HepG2 (cell line): ENCODE measurements around the gene RBP5. TPM values are rescaled to one million over a fixed set of nuclear protein-coding genes. Genes with fewer than 3 reads are reported as not detected.
A peak's percentile ranks its signal among the peaks of the same experiment; 100 is the strongest.

Experiments used
- ARID5B ChIP-seq: IDR thresholded peaks from 2 replicates; pipeline ENCODE4 v1.4.0; 2020; ENCODE audit warnings: mild to moderate bottlenecking, missing genetic modification reagents
- EEA1 ChIP-seq: sonication (generic); formaldehyde crosslinking; IDR thresholded peaks from 2 replicates; pipeline ENCODE4 v1.5.1; 2020; ENCODE audit warnings: mild to moderate bottlenecking, missing genetic modification reagents, borderline replicate concordance
- GATA4 ChIP-seq: sonication (generic); IDR thresholded peaks from 2 replicates; pipeline ENCODE4 v1.6.1; 2016; ENCODE audit warnings: antibody characterized with exemption, low read depth, borderline replicate concordance
- MXD4 ChIP-seq: IDR thresholded peaks from 2 replicates; pipeline ENCODE4 v1.6.1; 2016; ENCODE audit warnings: mild to moderate bottlenecking, missing biosample characterization, missing genetic modification reagents
- POLR2A ChIP-seq, 2 experiments: IDR thresholded peaks; 2 replicates each; pipeline ENCODE4 v1.6.1; 2011; ENCODE audit warnings: low read depth in 2 of 2, low read length in 2 of 2, mild to moderate bottlenecking in 1 of 2, moderate library complexity in 1 of 2; ENCODE audit not compliant: insufficient read depth in 1 of 2
- REPIN1 ChIP-seq: sonication (generic); formaldehyde crosslinking; IDR thresholded peaks from 2 replicates; pipeline ENCODE4 v1.8.0; 2022; ENCODE audit warnings: missing genetic modification reagents, low read depth, mild to moderate bottlenecking, borderline replicate concordance
- SIN3B ChIP-seq: fragments of 150-350 bp; IDR thresholded peaks from 2 replicates; pipeline ENCODE4 v1.6.1; 2014; ENCODE audit warnings: low read length
- ZEB1 ChIP-seq: IDR thresholded peaks from 2 replicates; pipeline ENCODE4 v1.6.1; 2012; ENCODE audit warnings: mild to moderate bottlenecking, low read depth, inconsistent platforms; ENCODE audit not compliant: insufficient replicate concordance
- ZNF564 ChIP-seq: sonication (generic); formaldehyde crosslinking; IDR thresholded peaks from 2 replicates; pipeline ENCODE4 v1.8.1; 2023; ENCODE audit warnings: mild to moderate bottlenecking, missing genetic modification reagents
- ZNF607 ChIP-seq: sonication (generic); formaldehyde crosslinking; IDR thresholded peaks from 2 replicates; pipeline ENCODE4 v1.5.1; 2020; ENCODE audit warnings: missing genetic modification reagents, mild to moderate bottlenecking, borderline replicate concordance
- ZSCAN31 ChIP-seq: sonication (generic); formaldehyde crosslinking; IDR thresholded peaks from 2 replicates; pipeline ENCODE4 v1.5.0; 2020; ENCODE audit warnings: low read depth, mild to moderate bottlenecking, missing genetic modification reagents
- polyA plus RNA-seq, 8 experiments: library from polyadenylated mRNA; depleted of rRNA in 3 of 8; stranded (reverse) in 7 of 8; unstranded in 1 of 8; fragments of >200 nt; fragmentation: Illumina TruSeq in 4 of 8; extraction: Trizol in 4 of 8; gene quantifications; 2 replicates each; pipeline versions ENCODE4 v1.2.1 to v1.2.3, GENCODE V29; 2011 to 2016; ENCODE audit warnings: low read depth in 4 of 8, missing spikeins in 1 of 8, mixed read lengths in 1 of 8; ENCODE audit not compliant: insufficient read depth in 1 of 8
- total RNA-seq, 5 experiments: library from RNA; depleted of rRNA; stranded (reverse); fragments of >200 nt; fragmentation: Illumina TruSeq; extraction: Trizol; gene quantifications; 2 replicates each; pipeline ENCODE4 v1.2.3, GENCODE V29; 2016; ENCODE audit warnings: low read depth in 1 of 5
- TF ChIP-seq, protein P1 (sequence below): sonication (generic); formaldehyde crosslinking; IDR thresholded peaks from 2 replicates; pipeline ENCODE4 v1.8.1; 2022; ENCODE audit warnings: low read depth, mild to moderate bottlenecking, missing genetic modification reagents
- TF ChIP-seq, protein P2 (sequence below): sonication (generic); formaldehyde crosslinking; IDR thresholded peaks from 2 replicates; pipeline ENCODE4 v1.4.0; 2020; ENCODE audit warnings: missing genetic modification reagents
- TF ChIP-seq, protein P3 (sequence below): sonication (generic); formaldehyde crosslinking; conservative IDR thresholded peaks from 2 replicates; pipeline ENCODE4 v1.4.0; 2020; ENCODE audit warnings: missing genetic modification reagents
- TF ChIP-seq, protein P4 (sequence below): sonication (generic); formaldehyde crosslinking; IDR thresholded peaks from 2 replicates; pipeline ENCODE4 v1.5.0; 2020; ENCODE audit warnings: mild to moderate bottlenecking, missing genetic modification reagents

The RBP5 gene
- total and polyA plus RNA-seq, 2 of the 13 experiments (the other 11 are each of a cell fraction or from before 2014, with no cell fraction given) = 13.8 to 19.8 TPM

DNA sequence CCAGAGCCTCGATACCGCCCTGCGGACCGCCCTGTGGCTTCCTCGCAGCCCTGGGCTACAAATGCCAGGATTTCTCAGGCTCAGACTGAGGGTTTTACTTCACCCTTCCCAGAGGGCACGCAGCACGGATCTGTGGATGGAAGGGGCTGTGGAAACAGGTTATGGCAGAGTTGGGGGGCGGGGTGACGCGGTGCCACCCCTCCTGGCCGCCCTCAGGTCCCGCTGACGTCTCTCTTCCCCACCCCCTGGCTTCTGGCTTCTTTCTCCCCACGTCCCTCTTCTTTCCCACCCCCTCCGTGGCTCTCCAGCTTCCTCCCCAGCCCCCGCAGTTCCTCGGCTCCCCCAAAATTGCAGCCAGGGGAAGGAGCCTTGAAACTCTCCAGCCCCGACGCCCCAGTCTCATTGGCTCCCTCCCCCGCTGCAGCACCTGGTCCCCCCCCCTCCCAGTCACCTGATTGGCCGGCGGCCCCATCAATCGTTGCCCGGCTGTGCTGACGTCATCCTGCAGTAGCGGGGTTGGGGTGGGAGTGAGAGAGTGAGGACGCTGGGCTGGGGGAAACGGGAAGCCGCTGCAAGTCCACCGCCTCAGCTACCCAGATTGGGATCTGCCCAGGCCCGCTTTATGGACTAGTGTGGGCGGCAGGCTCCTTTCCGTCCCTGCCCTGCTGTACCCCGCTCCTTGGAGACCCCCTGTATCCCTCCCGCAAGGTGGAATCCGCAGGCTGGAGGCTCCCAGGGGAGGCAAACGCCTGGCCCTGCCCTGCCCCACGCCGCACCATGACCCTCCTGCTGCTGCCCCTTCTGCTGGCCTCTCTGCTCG, 1.4 kb upstream of the RBP5 start, which contains the start of gene CLSTN3 (continued):
- TF ChIP-seq, protein P1, sequence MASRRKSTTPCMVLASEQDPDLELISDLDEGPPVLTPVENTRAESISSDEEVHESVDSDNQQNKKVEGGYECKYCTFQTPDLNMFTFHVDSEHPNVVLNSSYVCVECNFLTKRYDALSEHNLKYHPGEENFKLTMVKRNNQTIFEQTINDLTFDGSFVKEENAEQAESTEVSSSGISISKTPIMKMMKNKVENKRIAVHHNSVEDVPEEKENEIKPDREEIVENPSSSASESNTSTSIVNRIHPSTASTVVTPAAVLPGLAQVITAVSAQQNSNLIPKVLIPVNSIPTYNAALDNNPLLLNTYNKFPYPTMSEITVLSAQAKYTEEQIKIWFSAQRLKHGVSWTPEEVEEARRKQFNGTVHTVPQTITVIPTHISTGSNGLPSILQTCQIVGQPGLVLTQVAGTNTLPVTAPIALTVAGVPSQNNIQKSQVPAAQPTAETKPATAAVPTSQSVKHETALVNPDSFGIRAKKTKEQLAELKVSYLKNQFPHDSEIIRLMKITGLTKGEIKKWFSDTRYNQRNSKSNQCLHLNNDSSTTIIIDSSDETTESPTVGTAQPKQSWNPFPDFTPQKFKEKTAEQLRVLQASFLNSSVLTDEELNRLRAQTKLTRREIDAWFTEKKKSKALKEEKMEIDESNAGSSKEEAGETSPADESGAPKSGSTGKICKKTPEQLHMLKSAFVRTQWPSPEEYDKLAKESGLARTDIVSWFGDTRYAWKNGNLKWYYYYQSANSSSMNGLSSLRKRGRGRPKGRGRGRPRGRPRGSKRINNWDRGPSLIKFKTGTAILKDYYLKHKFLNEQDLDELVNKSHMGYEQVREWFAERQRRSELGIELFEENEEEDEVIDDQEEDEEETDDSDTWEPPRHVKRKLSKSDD (CRISPR knock-in tag) = 0 out of 2 replicates have a peak, but pooled peaks have one; percentile 16
- no peak for TF ChIP-seq ARID5B
- peak; percentile 71 for TF ChIP-seq ZEB1
- no peak for TF ChIP-seq SIN3B
- TF ChIP-seq ZSCAN31 = peak; percentile 49; the same call in 1 of the 2 replicates
- 0 out of 2 replicates have a peak, but pooled peaks have one; percentile 12 for TF ChIP-seq MXD4 (CRISPR knock-in tag)
- peak; percentile 32; the same call in 1 of the 2 replicates for TF ChIP-seq EEA1 (CRISPR knock-in tag)
- TF ChIP-seq GATA4 = 0 out of 2 replicates have a peak, but pooled peaks have one; percentile 13
- TF ChIP-seq, protein P2, sequence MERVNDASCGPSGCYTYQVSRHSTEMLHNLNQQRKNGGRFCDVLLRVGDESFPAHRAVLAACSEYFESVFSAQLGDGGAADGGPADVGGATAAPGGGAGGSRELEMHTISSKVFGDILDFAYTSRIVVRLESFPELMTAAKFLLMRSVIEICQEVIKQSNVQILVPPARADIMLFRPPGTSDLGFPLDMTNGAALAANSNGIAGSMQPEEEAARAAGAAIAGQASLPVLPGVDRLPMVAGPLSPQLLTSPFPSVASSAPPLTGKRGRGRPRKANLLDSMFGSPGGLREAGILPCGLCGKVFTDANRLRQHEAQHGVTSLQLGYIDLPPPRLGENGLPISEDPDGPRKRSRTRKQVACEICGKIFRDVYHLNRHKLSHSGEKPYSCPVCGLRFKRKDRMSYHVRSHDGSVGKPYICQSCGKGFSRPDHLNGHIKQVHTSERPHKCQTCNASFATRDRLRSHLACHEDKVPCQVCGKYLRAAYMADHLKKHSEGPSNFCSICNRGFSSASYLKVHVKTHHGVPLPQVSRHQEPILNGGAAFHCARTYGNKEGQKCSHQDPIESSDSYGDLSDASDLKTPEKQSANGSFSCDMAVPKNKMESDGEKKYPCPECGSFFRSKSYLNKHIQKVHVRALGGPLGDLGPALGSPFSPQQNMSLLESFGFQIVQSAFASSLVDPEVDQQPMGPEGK (CRISPR knock-in tag) = peak; percentile 61
- TF ChIP-seq ZNF564 (CRISPR knock-in tag) = 0 out of 2 replicates have a peak, but pooled peaks have one; percentile 1
- TF ChIP-seq POLR2A (IDR thresholded peaks at IDR 0.05; ENCODE audit: insufficient read depth in 1 of 2, low read depth in 2 of 2, low read length in 2 of 2) = peak; percentile 33 to 83; a peak in 3 of 4 replicates
- 0 out of 2 replicates have a peak, but pooled peaks have one; percentile 49 for TF ChIP-seq REPIN1 (CRISPR knock-in tag)
- TF ChIP-seq, protein P3, sequence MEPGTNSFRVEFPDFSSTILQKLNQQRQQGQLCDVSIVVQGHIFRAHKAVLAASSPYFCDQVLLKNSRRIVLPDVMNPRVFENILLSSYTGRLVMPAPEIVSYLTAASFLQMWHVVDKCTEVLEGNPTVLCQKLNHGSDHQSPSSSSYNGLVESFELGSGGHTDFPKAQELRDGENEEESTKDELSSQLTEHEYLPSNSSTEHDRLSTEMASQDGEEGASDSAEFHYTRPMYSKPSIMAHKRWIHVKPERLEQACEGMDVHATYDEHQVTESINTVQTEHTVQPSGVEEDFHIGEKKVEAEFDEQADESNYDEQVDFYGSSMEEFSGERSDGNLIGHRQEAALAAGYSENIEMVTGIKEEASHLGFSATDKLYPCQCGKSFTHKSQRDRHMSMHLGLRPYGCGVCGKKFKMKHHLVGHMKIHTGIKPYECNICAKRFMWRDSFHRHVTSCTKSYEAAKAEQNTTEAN (CRISPR knock-in tag) = no peak
- TF ChIP-seq, protein P4, sequence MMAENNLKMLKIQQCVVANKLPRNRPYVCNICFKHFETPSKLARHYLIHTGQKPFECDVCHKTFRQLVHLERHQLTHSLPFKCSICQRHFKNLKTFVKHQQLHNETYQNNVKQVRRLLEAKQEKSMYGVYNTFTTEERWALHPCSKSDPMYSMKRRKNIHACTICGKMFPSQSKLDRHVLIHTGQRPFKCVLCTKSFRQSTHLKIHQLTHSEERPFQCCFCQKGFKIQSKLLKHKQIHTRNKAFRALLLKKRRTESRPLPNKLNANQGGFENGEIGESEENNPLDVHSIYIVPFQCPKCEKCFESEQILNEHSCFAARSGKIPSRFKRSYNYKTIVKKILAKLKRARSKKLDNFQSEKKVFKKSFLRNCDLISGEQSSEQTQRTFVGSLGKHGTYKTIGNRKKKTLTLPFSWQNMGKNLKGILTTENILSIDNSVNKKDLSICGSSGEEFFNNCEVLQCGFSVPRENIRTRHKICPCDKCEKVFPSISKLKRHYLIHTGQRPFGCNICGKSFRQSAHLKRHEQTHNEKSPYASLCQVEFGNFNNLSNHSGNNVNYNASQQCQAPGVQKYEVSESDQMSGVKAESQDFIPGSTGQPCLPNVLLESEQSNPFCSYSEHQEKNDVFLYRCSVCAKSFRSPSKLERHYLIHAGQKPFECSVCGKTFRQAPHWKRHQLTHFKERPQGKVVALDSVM = no peak
- TF ChIP-seq ZNF607 (CRISPR knock-in tag) = 0 out of 2 replicates have a peak, but pooled peaks have one; percentile 5
